GM12872 (cell line): ENCODE results near the gene CYTH3.

Source experiments
- CTCF ChIP-seq: IDR thresholded peaks from 3 replicates; pipeline ENCODE4 v1.5.1; 2011; ENCODE audit warnings: low read depth, mild to moderate bottlenecking, low read length, moderate library complexity; ENCODE audit not compliant: insufficient read depth

Gene CYTH3

GRCh38 chr7:6153646-6154541, 118.5 kb downstream of the CYTH3 start:
- no peak for TF ChIP-seq CTCF

GRCh38 chr7:6151994-6152735, 120.3 kb downstream of the CYTH3 start:
- no peak for TF ChIP-seq CTCF

- no peak for TF ChIP-seq CTCF
These were observed 122.4 kb downstream of the CYTH3 start for GRCh38 chr7:6149996-6150395.

- TF ChIP-seq CTCF: no peak
These were observed 123.6 kb downstream of the CYTH3 start for GRCh38 chr7:6148724-6149360.

- no peak for TF ChIP-seq CTCF
These were observed 124.8 kb downstream of the CYTH3 start for GRCh38 chr7:6147627-6148026.

- TF ChIP-seq CTCF: no peak
These were observed 125.8 kb downstream of the CYTH3 start for GRCh38 chr7:6146666-6147065.

- no peak for TF ChIP-seq CTCF
These were observed 128.4 kb downstream of the CYTH3 start for GRCh38 chr7:6143997-6144396.
